SH-SY5Y (cell line): ENCODE measurements around the gene ABCA13.

Source experiments
- GATA2 ChIP-seq: IDR thresholded peaks from 2 replicates; pipeline ENCODE4 v1.6.1; 2011; ENCODE audit warnings: mild to moderate bottlenecking, low read depth, low read length
- GATA3 ChIP-seq: IDR thresholded peaks from 2 replicates; pipeline ENCODE4 v1.6.1; 2011; ENCODE audit warnings: low read depth, mild to moderate bottlenecking, low read length, moderate library complexity

DNA sequence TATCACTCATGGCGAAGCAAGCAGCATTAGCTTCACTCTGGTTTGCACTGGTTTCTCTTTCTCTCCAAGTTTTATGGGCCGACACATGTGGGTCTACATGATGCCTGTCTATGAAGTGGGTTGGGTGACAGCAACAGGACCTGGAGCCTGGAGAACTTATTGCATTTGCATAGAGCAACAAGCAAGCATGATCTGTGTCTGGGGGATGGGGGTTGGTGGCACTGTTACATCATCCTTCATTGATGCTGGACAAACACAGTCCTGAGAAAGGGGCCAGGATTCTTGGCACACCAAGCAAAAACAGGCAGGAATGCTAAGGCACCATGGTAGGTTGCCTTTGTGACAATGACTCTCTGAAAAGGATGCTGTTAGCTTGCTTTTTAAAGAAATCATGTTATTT is 486.9 kb downstream of the ABCA13 start:
- no peak for TF ChIP-seq GATA3
- TF ChIP-seq GATA2, result no peak
